GM12878 (cell line): ENCODE data around the gene PLEKHA1. TPM values are rescaled to one million over a fixed set of nuclear protein-coding genes. Genes with fewer than 3 reads are reported as not detected.

Experiments
- ATAC-seq: fragments of 200-7000 bp; cut with Tn5 transposase; 3 replicates; pipeline ENCODE4 v1.9.1; 2020; ENCODE audit warnings: mild to moderate bottlenecking, moderate library complexity
- BruUV-seq: library from RNA; stranded (reverse); fragments of 400-500 nt; replicated peaks from 2 replicates; lab custom pipeline; 2021; lab: Mats Ljungman, UMichigan
- CTCF ChIA-PET: fragments of 300-600 bp; sonication (Branson Sonifier 250); formaldehyde crosslinking; extraction: SDS; loops from one replicate; lab custom pipeline; 2021; ENCODE audit warnings: inconsistent platforms; lab: Yijun Ruan, JAX
- POLR2A ChIA-PET: fragments of 350-600 bp; formaldehyde crosslinking; extraction: SDS; loops from one replicate; lab custom pipeline; 2021; ENCODE audit warnings: inconsistent platforms; lab: Charles Lee
- RAD21 ChIA-PET: fragments of 300-600 bp; sonication (Branson Sonifier 250); formaldehyde crosslinking; loops from one replicate; lab custom pipeline; 2023; ENCODE audit warnings: antibody characterized with exemption; ENCODE audit not compliant: unreplicated experiment; lab: Charles Lee
- SMC1A ChIA-PET: fragments of 300-600 bp; sonication (Branson Sonifier 250); formaldehyde crosslinking; loops from one replicate; lab custom pipeline; 2023; ENCODE audit not compliant: unreplicated experiment, uncharacterized antibody; lab: Charles Lee
- DNase-seq: peaks from one replicate; pipeline ENCODE4 v3.0.0-alpha.2; 2011; ENCODE audit warnings: low read depth, low spot score
- FAIRE-seq: peaks from 3 replicates; lab custom pipeline; 2011; peaks lifted over from hg19 to GRCh38; lab: Jason Lieb, UNC
- H2AFZ ChIP-seq: 2 replicates; pipeline ENCODE4 v1.6.0; 2011; ENCODE audit warnings: low read depth, low read length, control low read depth; ENCODE audit not compliant: control insufficient read depth
- H3K27ac ChIP-seq: 2 replicates; pipeline ENCODE4 v1.5.1; 2011; ENCODE audit warnings: control low read depth; ENCODE audit not compliant: control insufficient read depth, insufficient read depth
- H3K27me3 ChIP-seq, 2 experiments: replicated peaks in 1 of 2; 2 replicates each; pipeline versions ENCODE4 v1.6.0 to v1.6.1; 2011; ENCODE audit warnings: low read length in 1 of 2; ENCODE audit not compliant: control insufficient read depth in 2 of 2, insufficient read depth in 2 of 2
- H3K36me3 ChIP-seq, 2 experiments: 2 replicates each; pipeline ENCODE4 v1.5.1; 2011; ENCODE audit warnings: low read length in 1 of 2; ENCODE audit not compliant: control insufficient read depth in 2 of 2, insufficient read depth in 2 of 2
- H3K4me1 ChIP-seq: 2 replicates; pipeline ENCODE4 v1.6.1; 2011; ENCODE audit warnings: mild to moderate bottlenecking, low read length, moderate library complexity, mixed read lengths; ENCODE audit not compliant: control insufficient read depth, insufficient read depth
- H3K4me2 ChIP-seq: 2 replicates; pipeline ENCODE4 v1.6.0; 2011; ENCODE audit warnings: control low read depth; ENCODE audit not compliant: control insufficient read depth, insufficient read depth
- H3K4me3 ChIP-seq: fragments of 200-600 bp; sonication (generic); 2 replicates; pipeline ENCODE4 v1.5.1; 2016
- H3K79me2 ChIP-seq: 2 replicates; pipeline ENCODE4 v1.6.0; 2011; ENCODE audit warnings: low read length; ENCODE audit not compliant: control insufficient read depth, insufficient read depth
- H3K9ac ChIP-seq: 2 replicates; pipeline ENCODE4 v1.8.0; 2011; ENCODE audit warnings: low read length, control low read depth, mixed read lengths; ENCODE audit not compliant: control insufficient read depth, insufficient read depth
- H3K9me3 ChIP-seq: replicated peaks from 3 replicates; pipeline ENCODE4 v1.5.1; 2011; ENCODE audit warnings: mild to moderate bottlenecking, low read length; ENCODE audit not compliant: control insufficient read depth, insufficient read depth
- H4K20me1 ChIP-seq: 2 replicates; pipeline ENCODE4 v1.6.0; 2011; ENCODE audit not compliant: control insufficient read depth, insufficient read depth
- BCL3 ChIP-seq: IDR thresholded peaks from 2 replicates; pipeline ENCODE4 v1.6.1; 2011; ENCODE audit warnings: borderline replicate concordance, low read depth, mild to moderate bottlenecking, moderate library complexity, low read length; ENCODE audit not compliant: insufficient read depth, poor library complexity, severe bottlenecking
- BMI1 ChIP-seq: fragments of 450-650 bp; IDR thresholded peaks from 2 replicates; pipeline ENCODE4 v1.6.1; 2016; ENCODE audit warnings: mild to moderate bottlenecking, moderate library complexity, borderline replicate concordance
- EED ChIP-seq: sonication (generic); IDR thresholded peaks from 2 replicates; pipeline ENCODE4 v1.6.1; 2016; ENCODE audit warnings: antibody characterized with exemption, low read depth
- IRF3 ChIP-seq: fragments of 450-650 bp; IDR thresholded peaks from 2 replicates; pipeline ENCODE4 v1.6.1; 2014; ENCODE audit warnings: mild to moderate bottlenecking
- KAT2A ChIP-seq: conservative IDR thresholded peaks from 2 replicates; pipeline ENCODE4 v1.6.1; 2011; ENCODE audit warnings: low read depth, low read length; ENCODE audit not compliant: control insufficient read depth
- NR2C2 ChIP-seq: IDR thresholded peaks from 2 replicates; pipeline ENCODE4 v1.6.1; 2011; ENCODE audit warnings: borderline replicate concordance, low read depth; ENCODE audit not compliant: control insufficient read depth, insufficient read length
- POLR2A ChIP-seq: IDR thresholded peaks from 2 replicates; pipeline ENCODE4 v1.6.1; 2011; ENCODE audit warnings: low read depth, mild to moderate bottlenecking, low read length
- POU2F2 ChIP-seq: IDR thresholded peaks from 3 replicates; pipeline ENCODE4 v1.6.1; 2011; ENCODE audit warnings: low read depth, mild to moderate bottlenecking, low read length, borderline replicate concordance
- RFX5 ChIP-seq: IDR thresholded peaks from 2 replicates; pipeline ENCODE4 v1.6.1; 2011; ENCODE audit warnings: low read depth, low read length, improper control_type of control experiment
- SMC3 ChIP-seq: IDR thresholded peaks from 2 replicates; pipeline ENCODE4 v1.6.1; 2011; ENCODE audit warnings: low read length, improper control_type of control experiment, borderline replicate concordance
- SP1 ChIP-seq: IDR thresholded peaks from one replicate; pipeline ENCODE4 v1.6.1; 2011; ENCODE audit warnings: low read depth, low read length
- ZNF384 ChIP-seq: IDR thresholded peaks from 2 replicates; pipeline ENCODE4 v1.6.1; 2012; ENCODE audit warnings: low read depth, mild to moderate bottlenecking, low read length, improper control_type of control experiment, borderline replicate concordance
- ZZZ3 ChIP-seq: IDR thresholded peaks from 2 replicates; pipeline ENCODE4 v1.6.1; 2011; ENCODE audit warnings: low read depth; ENCODE audit not compliant: control insufficient read depth, insufficient read length
- WGBS: methylation state at CpG from one replicate; pipeline ENCODE4 v1.1.6; 2016; ENCODE audit warnings: low lambda C conversion rate; ENCODE audit not compliant: insufficient replicate concordance, insufficient coverage; ENCODE audit errors: missing lambda C conversion rate; 5-methylcytosine and 5-hydroxymethylcytosine counted together
- in situ Hi-C: fragments of 300-500 bp; cut with MboI; formaldehyde crosslinking; loops from 9 replicates; pipeline ENCODE4 v1.14.3; 2018; ENCODE audit warnings: mixed read lengths
- intact Hi-C: fragments of 100-400 bp; cut with micrococcal nuclease; formaldehyde crosslinking; loops from one replicate; pipeline ENCODE4 v1.14.2; 2022; ENCODE audit not compliant: unreplicated experiment
- polyA plus RNA-seq, 11 experiments: library from polyadenylated mRNA; depleted of rRNA in 4 of 11; unstranded in 6 of 11; stranded (reverse) in 5 of 11; fragments of >200 nt; fragmentation: Nextera tagmentation in 4 of 11; fragmentation: Illumina TruSeq in 1 of 11; extraction: Ambion mirVana in 4 of 11; extraction: Trizol in 1 of 11; gene quantifications; 1 replicate in 1 of 11; 2 replicates in 10 of 11; pipeline versions ENCODE4 v1.2.1 to v1.2.3, GENCODE V29; 2011 to 2016; ENCODE audit warnings: inconsistent platforms in 2 of 11, missing spikeins in 2 of 11, low read depth in 1 of 11
- total RNA-seq, 4 experiments: library from RNA; depleted of rRNA in 3 of 4; stranded (reverse); fragments of >200 nt in 3 of 4; fragmentation: Illumina TruSeq in 1 of 4; extraction: Trizol in 1 of 4; gene quantifications; 2 replicates each; pipeline versions ENCODE4 v1.2.1 to v1.2.3, GENCODE V29; 2013 to 2021

PLEKHA1 gene
- total and polyA plus RNA-seq, 10 of the 15 experiments (the other 5 are each of a cell fraction or from before 2014, with no cell fraction given): 0.15 to 6.0 (median 0.32) TPM

- POLR2A ChIA-PET: no interaction called here
- H3K4me2 ChIP-seq: no peak overlapping the region
- WGBS: 40% methylated on average over 8 of the region's 8 CpGs
- intact Hi-C loops: no loop called here
- FAIRE-seq: no peak
- no peaks in the 10 kb centered on the region for H3K9me3 ChIP-seq
- H3K4me3 ChIP-seq: no peak overlapping the region
- no peaks in the 10 kb centered on the region for H3K79me2 ChIP-seq
- SMC1A ChIA-PET: interaction anchor here (1.1 to 1.4 kb wide), 2 partner anchors 8 to 12 kb away, joined by 4 read pairs; no protein-coding TSS in a partner anchor
- H3K36me3 ChIP-seq: no peaks in the 10 kb centered on the region
- DNase-seq: no peak
- CTCF ChIA-PET: interaction anchor here (0.8 to 1.6 kb wide), 2 partner anchors 11 to 28 kb away, joined by 5 to 6 read pairs; no protein-coding TSS in a partner anchor
- BruUV-seq: no TSS peak
- no peaks in the 10 kb centered on the region for H3K4me1 ChIP-seq
- no peak overlapping the region for H3K27ac ChIP-seq
- no peak overlapping the region for H3K9ac ChIP-seq
- TF ChIP-seq KAT2A (no peak), ZZZ3 (no peak), BMI1 (no peak), IRF3 (no peak)
- TF ChIP-seq, all 136 proteins: peak for 0
- no peaks in the 10 kb centered on the region for H4K20me1 ChIP-seq
- ATAC-seq: no peak
- H2AFZ ChIP-seq: no peak overlapping the region
- in situ Hi-C loops: no loop called here
- no peaks in the 10 kb centered on the region for H3K27me3 ChIP-seq
- RAD21 ChIA-PET: interaction anchor here (0.7 kb wide), 1 partner anchor 28 kb away, joined by 3 read pairs; no protein-coding TSS in a partner anchor
Observed at GRCh38 chr10:122407375-122408125, 33.0 kb downstream of the PLEKHA1 start.

GRCh38 chr10:122413327-122413726 lies 38.8 kb downstream of the PLEKHA1 start:
- Histone ChIP-seq H3K79me2 (no peaks in the 10 kb centered on the region), H3K4me3 (no peak overlapping the region), H4K20me1 (no peaks in the 10 kb centered on the region), H3K36me3 (no peaks in the 10 kb centered on the region), H3K27ac (no peak overlapping the region), H2AFZ (no peak overlapping the region), H3K27me3 (no peaks in the 10 kb centered on the region), H3K9me3 (no peaks in the 10 kb centered on the region), H3K4me1 (no peaks in the 10 kb centered on the region), H3K4me2 (no peak overlapping the region), H3K9ac (no peak overlapping the region)
- no peak for DNase-seq
- CTCF ChIA-PET: interaction anchor here (1.1 to 2.5 kb wide), 3 partner anchors 21 to 115 kb away, joined by 3 to 12 read pairs (median 4); partner anchors contain the start of gene PLEKHA1
- intact Hi-C loops: no loop called here
- no peak for FAIRE-seq
- no TSS peak for BruUV-seq
- POLR2A ChIA-PET: no interaction called here
- in situ Hi-C loops: no loop called here
- RAD21 ChIA-PET: interaction anchor here (1.5 kb wide), 1 partner anchor 22 kb away, joined by 3 read pairs; no protein-coding TSS in a partner anchor
- ATAC-seq: no peak
- SMC1A ChIA-PET: interaction anchor here (0.9 to 1.5 kb wide), 4 partner anchors 10 to 115 kb away, joined by 3 to 5 read pairs (median 3); no protein-coding TSS in a partner anchor
- TF ChIP-seq POU2F2: no peak
- no peak for TF ChIP-seq NR2C2
- TF ChIP-seq BCL3: no peak
- no peak for TF ChIP-seq RFX5
- TF ChIP-seq ZNF384: no peak
- no peak for TF ChIP-seq SMC3
- no peak for TF ChIP-seq SP1
- TF ChIP-seq EED: no peak
- TF ChIP-seq POLR2A: no peak
